ENCODE data around the gene UBL7. TPM values are rescaled to one million over a fixed set of nuclear protein-coding genes. Genes with fewer than 3 reads are reported as not detected.

The UBL7 gene
- total and polyA plus RNA-seq, 2 of the 8 experiments (the other 6 are each of a cell fraction or from before 2014, with no cell fraction given): 71.5 to 183 TPM

- WGBS, 2 experiments (ENCODE audit: extremely low coverage in 1 of 2, insufficient coverage in 1 of 2, insufficient read length in 1 of 2, insufficient replicate concordance in 2 of 2, low coverage in 1 of 2, low lambda C conversion rate in 2 of 2, missing lambda C conversion rate in 1 of 2): 62% methylated on average over 3 of the region's 3 CpGs; no CpG with 5 or more reads in 1 of the 2 experiments
- Histone ChIP-seq H3K9ac (replicated peaks in 1 of 4; ENCODE audit: extremely low read depth in 1 of 4, low read depth in 3 of 4, low read length in 3 of 4) (no peak overlapping the region), H3K27me3 (replicated peaks in 1 of 4; ENCODE audit: control insufficient read depth in 3 of 4, extremely low read depth in 1 of 4, insufficient read depth in 3 of 4, low read length in 3 of 4) (no peaks in the 10 kb centered on the region), H2AFZ (ENCODE audit: low read length) (no peak overlapping the region), H2BK5ac (ENCODE audit: low read depth, low read length) (no peak overlapping the region), H3K56ac (replicated peaks; ENCODE audit: insufficient read length, low read depth, low read length) (no peak overlapping the region), H2BK12ac (ENCODE audit: low read depth, low read length) (no peak overlapping the region), H3K36me3 (ENCODE audit: control insufficient read depth in 2 of 4, insufficient read depth in 4 of 4, low read length in 3 of 4) (peaks cover 0 to 4% (median 0%) of the 10 kb centered on the region in 4 experiments; a peak in 2 of 8 replicates), H3K4me2 (ENCODE audit: insufficient read depth in 1 of 2, low read depth in 2 of 2, low read length in 2 of 2) (peak overlapping the region in 1 of 2 experiments; percentile 17; a peak in 1 of 4 replicates), H3K23ac (ENCODE audit: insufficient read length) (no peak overlapping the region), H3K9me3 (ENCODE audit: insufficient read depth in 2 of 2, low read depth in 1 of 2, low read length in 1 of 2) (no peaks in the 10 kb centered on the region), H3K14ac (ENCODE audit: insufficient read length) (no peak overlapping the region), H2BK120ac (replicated peaks; ENCODE audit: low read depth, low read length) (no peak overlapping the region), H3K18ac (ENCODE audit: extremely low read depth, low read length) (no peak overlapping the region), H3K79me1 (ENCODE audit: low read depth, low read length) (no peaks in the 10 kb centered on the region), H2AK5ac (ENCODE audit: low read depth, low read length) (no peak overlapping the region), H3K27ac (ENCODE audit: low read depth, low read length) (no peak overlapping the region), H3K4me3 (ENCODE audit: extremely low read depth in 1 of 4, insufficient read depth in 2 of 4, low read depth in 3 of 4, low read length in 4 of 4) (no peak overlapping the region), H4K8ac (ENCODE audit: extremely low read depth, insufficient read depth, low read length) (no peak overlapping the region), H3K23me2 (ENCODE audit: low read depth, low read length) (no peaks in the 10 kb centered on the region), H3K4ac (replicated peaks; ENCODE audit: insufficient read length, low read depth, low read length) (no peak overlapping the region), H4K20me1 (replicated peaks in 1 of 2; ENCODE audit: control insufficient read depth in 1 of 2, insufficient read depth in 2 of 2, low read length in 2 of 2) (no peaks in the 10 kb centered on the region), H3K4me1 (replicated peaks in 1 of 4; ENCODE audit: control insufficient read depth in 3 of 4, insufficient read depth in 4 of 4, low read length in 3 of 4) (peaks cover 0 to 2% (median 0%) of the 10 kb centered on the region in 4 experiments; a peak in 2 of 7 replicates), H4K5ac (ENCODE audit: insufficient read length, low read depth, low read length) (no peak overlapping the region), H3K79me2 (ENCODE audit: control insufficient read depth in 1 of 2, insufficient read depth in 2 of 2, low read length in 2 of 2) (no peaks in the 10 kb centered on the region), H2BK20ac (ENCODE audit: low read length) (no peak overlapping the region), H2BK15ac (ENCODE audit: low read length) (no peak overlapping the region), H4K91ac (replicated peaks; ENCODE audit: insufficient read length, low read length) (no peak overlapping the region)
- FAIRE-seq (no peak), DNase-seq (ENCODE audit: low read depth in 1 of 2, low spot score in 2 of 2) (no peak)
- CTCF ChIA-PET (ENCODE audit: partially characterized antibody): interaction anchor here (0.6 to 5.8 kb wide), 35 partner anchors 11 to 792 kb away, joined by 3 to 63 read pairs (median 4); partner anchors contain the start of gene UBL7
- TF ChIP-seq EP300 (IDR thresholded peaks at IDR 0.05; ENCODE audit: borderline replicate concordance in 1 of 2, low read depth in 2 of 2, low read length in 2 of 2) (no peak), CTCF (IDR thresholded peaks at IDR 0.05; ENCODE audit: control extremely low read depth in 1 of 3, insufficient read depth in 1 of 3, low read depth in 1 of 3, low read length in 3 of 3) (peak; percentile 44 to 55 (median 48)), RAD21 (IDR thresholded peaks at IDR 0.05 in 1 of 2, conservative IDR thresholded peaks at IDR 0.05 in 1 of 2; ENCODE audit: low read depth in 2 of 2, low read length in 2 of 2) (peak; percentile 35 to 51; a peak in 3 of 4 replicates)
- POLR2A ChIA-PET (ENCODE audit: partially characterized antibody): interaction anchor here (0.6 to 2.2 kb wide), 7 partner anchors 12 to 321 kb away, joined by 3 to 7 read pairs (median 4); partner anchors contain the start of genes ARID3B and UBL7
These were observed 21.7 kb upstream of the UBL7 start for GRCh38 chr15:74482661-74483060.

All from H1 (cell line).